HG03558 (cell line): ENCODE data around the gene GPX2.

Experiments
- ATAC-seq: cut with Tn5 transposase; IDR thresholded peaks from one replicate; pipeline ENCODE4 v1.9.1; 2021; ENCODE audit warnings: moderate number of reproducible peaks; ENCODE audit not compliant: unreplicated experiment; ENCODE audit errors: extremely low read depth

GPX2 gene

GRCh38 chr14:64942531-64943111, at the start of gene GPX2:
GPX2 (minus strand) TSS chr14:64942745; CDS start chr14:64942726, 19 bp downstream.
- no peak for ATAC-seq

- no peak for ATAC-seq
Measured at GRCh38 chr14:64990939-64991338, 48.4 kb upstream of the GPX2 start.

GRCh38 chr14:64990296-64990695, 47.8 kb upstream of the GPX2 start:
- no peak for ATAC-seq

- ATAC-seq, result no peak
Measured at GRCh38 chr14:64987438-64987767, 44.9 kb upstream of the GPX2 start.

- ATAC-seq, result peak; percentile 79
Measured at GRCh38 chr14:64986648-64987437, 44.3 kb upstream of the GPX2 start, which contains the start of gene FNTB. FNTB (plus strand) TSS chr14:64986895; CDS start chr14:64986954, 59 bp downstream.

GRCh38 chr14:64983439-64984310, 41.1 kb upstream of the GPX2 start:
- ATAC-seq, result no peak

- no peak for ATAC-seq
Measured at GRCh38 chr14:64979336-64980074, 37.0 kb upstream of the GPX2 start.

GRCh38 chr14:64974563-64974962, 32.0 kb upstream of the GPX2 start:
- no peak for ATAC-seq

GRCh38 chr14:64973826-64974225, 31.3 kb upstream of the GPX2 start:
- ATAC-seq, result no peak

- no peak for ATAC-seq
Measured at GRCh38 chr14:64973026-64973442, 30.5 kb upstream of the GPX2 start.

GRCh38 chr14:64971943-64972791, 29.6 kb upstream of the GPX2 start, which contains the start of gene RAB15:
RAB15 (minus strand) TSS chr14:64972336; CDS start chr14:64972076, 260 bp downstream.
- no peak for ATAC-seq

- no peak for ATAC-seq
Measured at GRCh38 chr14:64971491-64971942, 29.0 kb upstream of the GPX2 start.

- ATAC-seq, result no peak
Measured at GRCh38 chr14:64970776-64971477, 28.4 kb upstream of the GPX2 start.

- ATAC-seq, result no peak
Measured at GRCh38 chr14:64970041-64970440, 27.5 kb upstream of the GPX2 start.

- ATAC-seq, result no peak
Measured at GRCh38 chr14:64968651-64969050, 26.1 kb upstream of the GPX2 start.

- no peak for ATAC-seq
Measured at GRCh38 chr14:64968167-64968566, 25.6 kb upstream of the GPX2 start.

- no peak for ATAC-seq
Measured at GRCh38 chr14:64966976-64967375, 24.4 kb upstream of the GPX2 start.

- no peak for ATAC-seq
Measured at GRCh38 chr14:64965356-64966000, 22.9 kb upstream of the GPX2 start.
